IMR-90 (cell line): ENCODE data around the gene LYRM7. TPM values are rescaled to one million over a fixed set of nuclear protein-coding genes. Genes with fewer than 3 reads are reported as not detected.

ENCODE experiments used
- ATAC-seq: fragments of 200-7000 bp; cut with Tn5 transposase; 2 replicates; pipeline ENCODE4 v1.9.1; 2020; ENCODE audit warnings: low read depth, mild to moderate bottlenecking, moderate library complexity
- BruUV-seq: library from RNA; stranded (reverse); fragments of 400-500 nt; replicated peaks from 2 replicates; lab custom pipeline; 2021; lab: Mats Ljungman, UMichigan
- CTCF ChIA-PET: fragments of 300-600 bp; formaldehyde crosslinking; extraction: SDS; loops from one replicate; lab custom pipeline; 2021; ENCODE audit warnings: antibody characterized with exemption; lab: Yijun Ruan, JAX
- POLR2A ChIA-PET: fragments of 300-600 bp; sonication (Branson Sonifier 250); formaldehyde crosslinking; loops from one replicate; lab custom pipeline; 2022; ENCODE audit warnings: antibody characterized with exemption; ENCODE audit not compliant: unreplicated experiment; lab: Charles Lee
- DNase-seq: peaks from one replicate; pipeline ENCODE4 v3.0.0; 2013
- H2AFZ ChIP-seq: replicated peaks from 2 replicates; pipeline ENCODE3; 2013; ENCODE audit warnings: low read length, mild to moderate bottlenecking; ENCODE audit not compliant: poor library complexity
- H2AK5ac ChIP-seq: 2 replicates; pipeline ENCODE4 v1.6.1; 2013; ENCODE audit warnings: low read depth, low read length, inconsistent platforms
- H2AK9ac ChIP-seq: replicated peaks from 2 replicates; pipeline ENCODE3; 2013; ENCODE audit warnings: mild to moderate bottlenecking, low read depth, low read length, moderate library complexity; ENCODE audit not compliant: poor library complexity
- H2BK120ac ChIP-seq: 2 replicates; pipeline ENCODE4 v1.6.1; 2013; ENCODE audit warnings: low read depth, low read length, inconsistent platforms
- H2BK15ac ChIP-seq: 3 replicates; pipeline ENCODE4 v1.6.1; 2013; ENCODE audit warnings: low read depth, low read length, inconsistent platforms
- H2BK20ac ChIP-seq: 2 replicates; pipeline ENCODE4 v1.6.1; 2013; ENCODE audit warnings: low read depth, mild to moderate bottlenecking, inconsistent platforms, low read length, moderate library complexity
- H2BK5ac ChIP-seq: 2 replicates; pipeline ENCODE4 v1.6.1; 2013; ENCODE audit warnings: mild to moderate bottlenecking, low read depth, low read length, inconsistent platforms; ENCODE audit not compliant: poor library complexity, severe bottlenecking
- H3K14ac ChIP-seq: replicated peaks from 2 replicates; pipeline ENCODE4 v1.6.1; 2013; ENCODE audit warnings: low read depth, low read length, inconsistent platforms
- H3K18ac ChIP-seq: 2 replicates; pipeline ENCODE4 v1.6.1; 2013; ENCODE audit warnings: low read depth, low read length, control low read depth
- H3K23ac ChIP-seq: 2 replicates; pipeline ENCODE4 v1.6.1; 2013; ENCODE audit warnings: low read depth, low read length, inconsistent platforms
- H3K27ac ChIP-seq: 2 replicates; pipeline ENCODE4 v1.5.1; 2013; ENCODE audit warnings: mild to moderate bottlenecking, control low read depth, low read length; ENCODE audit not compliant: insufficient read depth
- H3K27me3 ChIP-seq: 2 replicates; pipeline ENCODE4 v1.6.1; 2013; ENCODE audit warnings: low read length; ENCODE audit not compliant: control insufficient read depth, insufficient read depth
- H3K36me3 ChIP-seq: 2 replicates; pipeline ENCODE4 v1.6.1; 2013; ENCODE audit warnings: low read length, mixed read lengths; ENCODE audit not compliant: control insufficient read depth, insufficient read depth
- H3K4ac ChIP-seq: 2 replicates; pipeline ENCODE4 v1.6.1; 2013; ENCODE audit warnings: low read depth, low read length, inconsistent platforms
- H3K4me1 ChIP-seq: 2 replicates; pipeline ENCODE4 v1.6.1; 2013; ENCODE audit warnings: low read length, mixed read lengths; ENCODE audit not compliant: control insufficient read depth, insufficient read depth
- H3K4me2 ChIP-seq: 2 replicates; pipeline ENCODE4 v1.6.1; 2013; ENCODE audit warnings: low read depth, mild to moderate bottlenecking, control low read depth, low read length, moderate library complexity
- H3K4me3 ChIP-seq: 2 replicates; pipeline ENCODE4 v1.5.1; 2013; ENCODE audit warnings: low read depth, mild to moderate bottlenecking, control low read depth, low read length, moderate library complexity; ENCODE audit not compliant: insufficient read depth
- H3K56ac ChIP-seq: 2 replicates; pipeline ENCODE4 v1.6.1; 2013; ENCODE audit warnings: low read length, inconsistent platforms; ENCODE audit not compliant: insufficient read depth; ENCODE audit errors: extremely low read depth
- H3K79me1 ChIP-seq, 2 experiments: 2 replicates each; pipeline ENCODE4 v1.6.1; 2013; ENCODE audit warnings: low read length in 2 of 2, inconsistent platforms in 1 of 2, low read depth in 1 of 2
- H3K9ac ChIP-seq: 2 replicates; pipeline ENCODE4 v1.6.1; 2013; ENCODE audit warnings: low read depth, low read length, control low read depth
- H3K9me1 ChIP-seq: 2 replicates; pipeline ENCODE4 v1.6.1; 2013; ENCODE audit warnings: low read length, inconsistent platforms; ENCODE audit not compliant: insufficient read depth
- H3K9me3 ChIP-seq: 2 replicates; pipeline ENCODE4 v1.6.1; 2013; ENCODE audit warnings: low read length; ENCODE audit not compliant: control insufficient read depth, insufficient read depth
- H4K20me1 ChIP-seq: 2 replicates; pipeline ENCODE4 v1.6.1; 2013; ENCODE audit warnings: low read length, inconsistent platforms; ENCODE audit not compliant: insufficient read depth
- H4K5ac ChIP-seq: 2 replicates; pipeline ENCODE4 v1.6.1; 2013; ENCODE audit warnings: mild to moderate bottlenecking, low read depth, low read length, control low read depth
- H4K8ac ChIP-seq, 2 experiments: 2 replicates each; pipeline ENCODE4 v1.6.1; 2013; ENCODE audit warnings: low read depth in 2 of 2, low read length in 2 of 2, control low read depth in 1 of 2, inconsistent platforms in 1 of 2
- H4K91ac ChIP-seq: 2 replicates; pipeline ENCODE4 v1.6.1; 2013; ENCODE audit warnings: low read depth, low read length, inconsistent platforms; ENCODE audit not compliant: insufficient read depth
- BHLHE40 ChIP-seq: fragments of 150-350 bp; IDR thresholded peaks from 2 replicates; pipeline ENCODE4 v1.6.1; 2016; ENCODE audit warnings: mild to moderate bottlenecking, low read depth, low read length
- CEBPB ChIP-seq: IDR thresholded peaks from 2 replicates; pipeline ENCODE4 v1.6.1; 2012; ENCODE audit warnings: low read depth, low read length, improper control_type of control experiment
- CHD1 ChIP-seq: IDR thresholded peaks from 2 replicates; pipeline ENCODE4 v1.6.1; 2012; ENCODE audit warnings: low read depth, low read length, improper control_type of control experiment
- CTCF ChIP-seq: conservative IDR thresholded peaks from 2 replicates; pipeline ENCODE4 v1.5.1; 2012; ENCODE audit warnings: mild to moderate bottlenecking, low read depth, low read length, improper control_type of control experiment
- ELK1 ChIP-seq: fragments of 150-350 bp; IDR thresholded peaks from 2 replicates; pipeline ENCODE4 v1.6.1; 2016; ENCODE audit warnings: low read depth, mild to moderate bottlenecking, low read length, moderate library complexity, borderline replicate concordance
- FOS ChIP-seq: fragments of 150-350 bp; IDR thresholded peaks from 2 replicates; pipeline ENCODE4 v1.6.1; 2016; ENCODE audit warnings: low read depth, low read length
- MAZ ChIP-seq: IDR thresholded peaks from 2 replicates; pipeline ENCODE4 v1.6.1; 2012; ENCODE audit warnings: low read depth, mild to moderate bottlenecking, low read length, improper control_type of control experiment, moderate library complexity, borderline replicate concordance
- MXI1 ChIP-seq: IDR thresholded peaks from 2 replicates; pipeline ENCODE4 v1.6.1; 2012; ENCODE audit warnings: low read depth, mild to moderate bottlenecking, low read length, moderate library complexity, borderline replicate concordance
- NFE2L2 ChIP-seq: fragments of 150-350 bp; IDR thresholded peaks from 2 replicates; pipeline ENCODE4 v1.6.1; 2016; ENCODE audit warnings: low read depth, mild to moderate bottlenecking, low read length
- POLR2A ChIP-seq: IDR thresholded peaks from 2 replicates; pipeline ENCODE4 v1.6.1; 2012; ENCODE audit warnings: mild to moderate bottlenecking, low read depth, low read length
- RAD21 ChIP-seq: IDR thresholded peaks from 2 replicates; pipeline ENCODE4 v1.6.1; 2012; ENCODE audit warnings: low read length, improper control_type of control experiment
- RCOR1 ChIP-seq: IDR thresholded peaks from 2 replicates; pipeline ENCODE4 v1.6.1; 2012; ENCODE audit warnings: mild to moderate bottlenecking, low read length, improper control_type of control experiment; ENCODE audit not compliant: insufficient replicate concordance
- RFX5 ChIP-seq: IDR thresholded peaks from 2 replicates; pipeline ENCODE4 v1.8.0; 2012; ENCODE audit warnings: low read depth, mild to moderate bottlenecking, low read length, moderate library complexity
- USF2 ChIP-seq: fragments of 150-350 bp; IDR thresholded peaks from 2 replicates; pipeline ENCODE4 v1.6.1; 2017; ENCODE audit warnings: mild to moderate bottlenecking, antibody characterized with exemption, low read length, low read depth
- WGBS, 2 experiments: methylation state at CpG; one replicate each; pipeline versions ENCODE4 v1.1.5 to v1.1.7; 2013; ENCODE audit warnings: missing lambda C conversion rate in 2 of 2; ENCODE audit not compliant: insufficient read length in 1 of 2; ENCODE audit errors: extremely low coverage in 2 of 2; 5-methylcytosine and 5-hydroxymethylcytosine counted together
- dilution Hi-C: fragments of 300-500 bp; cut with HindIII; formaldehyde crosslinking; loops from one replicate; pipeline ENCODE4 v1.14.3; 2018; ENCODE audit warnings: low sequenced_read_pairs; ENCODE audit not compliant: unreplicated experiment
- in situ Hi-C: fragments of 300-500 bp; cut with MboI; formaldehyde crosslinking; loops from 3 replicates; pipeline ENCODE4 v1.14.3; 2019; ENCODE audit warnings: low sequenced_read_pairs, inconsistent platforms, mixed read lengths
- intact Hi-C: fragments of 100-400 bp; cut with micrococcal nuclease; formaldehyde crosslinking; loops from 2 replicates; pipeline ENCODE4 v1.10.0; 2022
- polyA plus RNA-seq, 3 experiments: library from polyadenylated mRNA; depleted of rRNA; stranded (reverse); fragments of >200 nt; gene quantifications; 2 replicates each; pipeline ENCODE4 v1.2.3, GENCODE V29; 2012; ENCODE audit warnings: low replicate concordance in 1 of 3
- total RNA-seq: library from RNA; depleted of rRNA; stranded (reverse); fragments of >200 nt; gene quantifications from 2 replicates; pipeline ENCODE4 v1.2.3, GENCODE V29; 2012

The LYRM7 gene
- total and polyA plus RNA-seq, 2 of the 4 experiments (the other 2 are of a cell fraction), result 2.5 to 3.4 TPM

- ATAC-seq, result no peak
- no peak overlapping the region for H3K4ac ChIP-seq
- CTCF ChIA-PET, result no interaction called here
These were observed 38.4 kb downstream of the LYRM7 start for GRCh38 chr5:131209175-131209505.

More at GRCh38 chr5:131209175-131209505, 38.4 kb downstream of the LYRM7 start:
- Histone ChIP-seq H3K56ac (no peak overlapping the region), H4K5ac (no peak overlapping the region), H2BK20ac (no peak overlapping the region), H2BK15ac (no peak overlapping the region), H3K27ac (no peak overlapping the region), H3K79me1 (no peaks in the 10 kb centered on the region), H3K9ac (no peak overlapping the region), H3K4me3 (no peak overlapping the region), H2AK9ac (no peak overlapping the region), H3K14ac (no peak overlapping the region), H2AFZ (no peak overlapping the region), H3K4me2 (no peak overlapping the region), H2BK120ac (no peak overlapping the region), H2BK5ac (no peak overlapping the region), H4K8ac (no peak overlapping the region), H3K23ac (no peak overlapping the region), H3K36me3 (no peaks in the 10 kb centered on the region), H4K91ac (no peak overlapping the region), H3K27me3 (no peaks in the 10 kb centered on the region), H3K9me3 (no peaks in the 10 kb centered on the region), H3K4me1 (no peaks in the 10 kb centered on the region), H4K20me1 (no peaks in the 10 kb centered on the region), H2AK5ac (no peak overlapping the region), H3K18ac (no peak overlapping the region), H3K9me1 (no peaks in the 10 kb centered on the region)
- no TSS peak for BruUV-seq
- no peak for TF ChIP-seq CTCF
- TF ChIP-seq FOS, result no peak
- no peak for TF ChIP-seq BHLHE40
- no peak for TF ChIP-seq CEBPB
- no peak for TF ChIP-seq NFE2L2
- TF ChIP-seq USF2, result no peak
- TF ChIP-seq MXI1, result no peak
- TF ChIP-seq ELK1, result no peak
- no peak for TF ChIP-seq RCOR1
- TF ChIP-seq RFX5, result no peak
- no peak for TF ChIP-seq CHD1
- no peak for TF ChIP-seq RAD21
- TF ChIP-seq POLR2A, result no peak
- TF ChIP-seq MAZ, result no peak
- no CpG with 5 or more reads among the region's 1 CpG for WGBS, 2 experiments
- POLR2A ChIA-PET, result no interaction called here
- dilution Hi-C loops, result no loop called here
- intact Hi-C loops, result no loop called here
- DNase-seq, result no peak
- in situ Hi-C loops, result no loop called here
